ENCODE measurements around the gene AKAP1. TPM values are rescaled to one million over a fixed set of nuclear protein-coding genes. Genes with fewer than 3 reads are reported as not detected.
A peak's percentile ranks its signal among the peaks of the same experiment; 100 is the strongest.

AKAP1 gene
- polyA plus RNA-seq, 1 donor from 2014 or later, result 38.7 TPM

DNA sequence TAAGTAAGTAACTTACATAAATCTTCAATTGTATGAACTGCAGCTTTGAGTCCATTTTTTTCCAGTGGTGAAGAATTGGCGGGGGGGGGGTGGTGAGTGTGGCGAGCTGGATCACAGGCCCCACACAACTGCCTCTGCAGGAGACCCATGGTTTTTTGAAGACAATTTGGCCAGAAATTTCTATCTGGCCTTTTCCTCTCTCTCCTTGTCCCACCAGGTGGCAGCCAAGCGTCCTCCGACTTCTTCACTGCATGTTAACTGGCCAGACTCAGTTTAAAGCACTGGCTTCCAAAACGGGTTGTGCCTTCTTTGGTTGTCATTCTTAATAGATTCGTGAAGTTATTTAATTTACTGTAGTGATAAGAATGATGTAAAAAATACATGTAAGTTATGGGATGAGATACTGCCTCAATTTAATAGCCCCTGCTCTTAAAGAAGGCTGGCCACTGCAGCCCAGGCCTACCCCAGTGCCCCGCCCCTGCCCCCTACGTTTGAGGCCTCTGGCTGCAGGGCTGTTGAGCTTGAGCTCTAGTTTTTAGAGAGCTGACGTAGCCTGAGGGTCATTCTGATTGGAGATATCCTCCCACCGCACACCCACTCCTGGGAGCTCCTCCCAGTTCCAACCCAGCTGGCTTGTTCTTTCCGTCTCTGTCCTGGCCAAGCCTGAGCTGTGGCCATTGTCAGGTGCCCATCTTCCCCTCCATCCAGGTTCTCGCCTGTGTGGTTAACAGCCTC, 36.4 kb downstream of the AKAP1 start:
- Histone ChIP-seq H3K4me3 (ENCODE audit: low read length) (no peak overlapping the region), H3K9me3 (ENCODE audit: low read length) (no peaks in the 10 kb centered on the region), H3K4me2 (ENCODE audit: low read length) (no peak overlapping the region), H3K27ac (ENCODE audit: low read length) (no peak overlapping the region), H3K36me3 (ENCODE audit: insufficient read depth, low read length) (peaks cover 3% of the 10 kb centered on the region), H4K20me1 (ENCODE audit: insufficient read depth) (no peaks in the 10 kb centered on the region), H3F3A (ENCODE audit: insufficient read depth, low read length, poor library complexity, severe bottlenecking) (no peaks in the 10 kb centered on the region), H3K79me2 (replicated peaks; ENCODE audit: insufficient read depth, low read length) (no peaks in the 10 kb centered on the region), H3K9me2 (ENCODE audit: insufficient read depth, low read length) (no peaks in the 10 kb centered on the region), H3K9ac (ENCODE audit: low read length) (no peak overlapping the region), H3K27me3 (ENCODE audit: insufficient read depth, low read depth, low read length) (no peaks in the 10 kb centered on the region), H2AFZ (ENCODE audit: low read depth, low read length) (no peak overlapping the region)
- no peak for TF ChIP-seq EZH2 (IDR thresholded peaks at IDR 0.05; ENCODE audit: borderline replicate concordance, insufficient read depth, low read length, poor library complexity, severe bottlenecking)
- TF ChIP-seq, protein P1, sequence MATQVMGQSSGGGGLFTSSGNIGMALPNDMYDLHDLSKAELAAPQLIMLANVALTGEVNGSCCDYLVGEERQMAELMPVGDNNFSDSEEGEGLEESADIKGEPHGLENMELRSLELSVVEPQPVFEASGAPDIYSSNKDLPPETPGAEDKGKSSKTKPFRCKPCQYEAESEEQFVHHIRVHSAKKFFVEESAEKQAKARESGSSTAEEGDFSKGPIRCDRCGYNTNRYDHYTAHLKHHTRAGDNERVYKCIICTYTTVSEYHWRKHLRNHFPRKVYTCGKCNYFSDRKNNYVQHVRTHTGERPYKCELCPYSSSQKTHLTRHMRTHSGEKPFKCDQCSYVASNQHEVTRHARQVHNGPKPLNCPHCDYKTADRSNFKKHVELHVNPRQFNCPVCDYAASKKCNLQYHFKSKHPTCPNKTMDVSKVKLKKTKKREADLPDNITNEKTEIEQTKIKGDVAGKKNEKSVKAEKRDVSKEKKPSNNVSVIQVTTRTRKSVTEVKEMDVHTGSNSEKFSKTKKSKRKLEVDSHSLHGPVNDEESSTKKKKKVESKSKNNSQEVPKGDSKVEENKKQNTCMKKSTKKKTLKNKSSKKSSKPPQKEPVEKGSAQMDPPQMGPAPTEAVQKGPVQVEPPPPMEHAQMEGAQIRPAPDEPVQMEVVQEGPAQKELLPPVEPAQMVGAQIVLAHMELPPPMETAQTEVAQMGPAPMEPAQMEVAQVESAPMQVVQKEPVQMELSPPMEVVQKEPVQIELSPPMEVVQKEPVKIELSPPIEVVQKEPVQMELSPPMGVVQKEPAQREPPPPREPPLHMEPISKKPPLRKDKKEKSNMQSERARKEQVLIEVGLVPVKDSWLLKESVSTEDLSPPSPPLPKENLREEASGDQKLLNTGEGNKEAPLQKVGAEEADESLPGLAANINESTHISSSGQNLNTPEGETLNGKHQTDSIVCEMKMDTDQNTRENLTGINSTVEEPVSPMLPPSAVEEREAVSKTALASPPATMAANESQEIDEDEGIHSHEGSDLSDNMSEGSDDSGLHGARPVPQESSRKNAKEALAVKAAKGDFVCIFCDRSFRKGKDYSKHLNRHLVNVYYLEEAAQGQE (IDR thresholded peaks at IDR 0.05; ENCODE audit: borderline replicate concordance), result no peak
- no peak for TF ChIP-seq EP300 (conservative IDR thresholded peaks at IDR 0.05; ENCODE audit: poor library complexity, severe bottlenecking)
- TF ChIP-seq RAD21 (conservative IDR thresholded peaks at IDR 0.05), result peak; percentile 69
- no peak for TF ChIP-seq TAF1 (IDR thresholded peaks at IDR 0.05; ENCODE audit: low read depth)
- peak; percentile 80 for TF ChIP-seq SMC3 (conservative IDR thresholded peaks at IDR 0.05; ENCODE audit: poor library complexity)
- no peak for TF ChIP-seq POLR2AphosphoS5 (IDR thresholded peaks at IDR 0.05)
- TF ChIP-seq MXI1 (conservative IDR thresholded peaks at IDR 0.05; ENCODE audit: poor library complexity, severe bottlenecking), result no peak
- TF ChIP-seq, protein P2, sequence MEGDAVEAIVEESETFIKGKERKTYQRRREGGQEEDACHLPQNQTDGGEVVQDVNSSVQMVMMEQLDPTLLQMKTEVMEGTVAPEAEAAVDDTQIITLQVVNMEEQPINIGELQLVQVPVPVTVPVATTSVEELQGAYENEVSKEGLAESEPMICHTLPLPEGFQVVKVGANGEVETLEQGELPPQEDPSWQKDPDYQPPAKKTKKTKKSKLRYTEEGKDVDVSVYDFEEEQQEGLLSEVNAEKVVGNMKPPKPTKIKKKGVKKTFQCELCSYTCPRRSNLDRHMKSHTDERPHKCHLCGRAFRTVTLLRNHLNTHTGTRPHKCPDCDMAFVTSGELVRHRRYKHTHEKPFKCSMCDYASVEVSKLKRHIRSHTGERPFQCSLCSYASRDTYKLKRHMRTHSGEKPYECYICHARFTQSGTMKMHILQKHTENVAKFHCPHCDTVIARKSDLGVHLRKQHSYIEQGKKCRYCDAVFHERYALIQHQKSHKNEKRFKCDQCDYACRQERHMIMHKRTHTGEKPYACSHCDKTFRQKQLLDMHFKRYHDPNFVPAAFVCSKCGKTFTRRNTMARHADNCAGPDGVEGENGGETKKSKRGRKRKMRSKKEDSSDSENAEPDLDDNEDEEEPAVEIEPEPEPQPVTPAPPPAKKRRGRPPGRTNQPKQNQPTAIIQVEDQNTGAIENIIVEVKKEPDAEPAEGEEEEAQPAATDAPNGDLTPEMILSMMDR (IDR thresholded peaks at IDR 0.05; ENCODE audit: poor library complexity, severe bottlenecking), result peak; percentile 71

DNA sequence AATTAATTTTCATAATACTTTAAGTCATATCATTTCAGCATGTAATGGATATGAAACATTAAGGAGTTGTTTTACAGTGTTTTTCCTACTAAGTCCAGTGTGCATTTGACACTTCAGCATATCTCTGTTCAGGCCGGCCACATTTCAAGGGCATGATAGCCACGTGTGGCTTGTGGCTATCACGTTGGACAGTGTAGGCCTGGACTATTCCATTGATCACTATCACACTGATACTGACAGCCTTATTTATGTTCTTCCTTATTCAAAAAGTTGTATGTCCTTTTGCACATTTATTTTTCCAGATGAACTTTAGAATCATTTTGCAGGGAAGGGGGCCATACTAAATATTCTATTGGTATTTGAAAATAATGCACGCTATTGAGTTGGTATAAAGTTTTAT, 39.0 kb downstream of the AKAP1 start:
- Histone ChIP-seq H3F3A (ENCODE audit: insufficient read depth, low read length, poor library complexity, severe bottlenecking) (no peaks in the 10 kb centered on the region), H3K79me2 (replicated peaks; ENCODE audit: insufficient read depth, low read length) (no peaks in the 10 kb centered on the region), H3K9me3 (ENCODE audit: low read length) (no peaks in the 10 kb centered on the region), H2AFZ (ENCODE audit: low read depth, low read length) (no peak overlapping the region), H3K4me3 (ENCODE audit: low read length) (no peak overlapping the region), H3K9ac (ENCODE audit: low read length) (no peak overlapping the region), H3K27ac (ENCODE audit: low read length) (no peak overlapping the region), H3K36me3 (ENCODE audit: insufficient read depth, low read length) (peaks cover 3% of the 10 kb centered on the region), H3K27me3 (ENCODE audit: insufficient read depth, low read depth, low read length) (no peaks in the 10 kb centered on the region), H3K4me2 (ENCODE audit: low read length) (no peak overlapping the region), H3K9me2 (ENCODE audit: insufficient read depth, low read length) (no peaks in the 10 kb centered on the region), H4K20me1 (ENCODE audit: insufficient read depth) (no peaks in the 10 kb centered on the region)
- TF ChIP-seq EZH2 (IDR thresholded peaks at IDR 0.05; ENCODE audit: borderline replicate concordance, insufficient read depth, low read length, poor library complexity, severe bottlenecking) (no peak), TAF1 (IDR thresholded peaks at IDR 0.05; ENCODE audit: low read depth) (no peak), RAD21 (conservative IDR thresholded peaks at IDR 0.05) (no peak), EP300 (conservative IDR thresholded peaks at IDR 0.05; ENCODE audit: poor library complexity, severe bottlenecking) (no peak), POLR2AphosphoS5 (IDR thresholded peaks at IDR 0.05) (no peak), MXI1 (conservative IDR thresholded peaks at IDR 0.05; ENCODE audit: poor library complexity, severe bottlenecking) (no peak), SMC3 (conservative IDR thresholded peaks at IDR 0.05; ENCODE audit: poor library complexity) (no peak)
- TF ChIP-seq, protein P2 (IDR thresholded peaks at IDR 0.05; ENCODE audit: poor library complexity, severe bottlenecking), result no peak
